Measurements from ENCODE around the gene SHISA5.
"Not testable (repeated sequence)": the region's sequence is repeated elsewhere in the genome, so short reads cannot be mapped to it uniquely, and the experiment has no call there.

Gene SHISA5

GRCh38 chr3:48504051-48504946 lies at the start of gene SHISA5:
Gene SHISA5, minus strand, starts transcription at chr3:48504174. Its CDS starts 80 bp downstream, at chr3:48504094.
- DNase-seq = no peak

DNA sequence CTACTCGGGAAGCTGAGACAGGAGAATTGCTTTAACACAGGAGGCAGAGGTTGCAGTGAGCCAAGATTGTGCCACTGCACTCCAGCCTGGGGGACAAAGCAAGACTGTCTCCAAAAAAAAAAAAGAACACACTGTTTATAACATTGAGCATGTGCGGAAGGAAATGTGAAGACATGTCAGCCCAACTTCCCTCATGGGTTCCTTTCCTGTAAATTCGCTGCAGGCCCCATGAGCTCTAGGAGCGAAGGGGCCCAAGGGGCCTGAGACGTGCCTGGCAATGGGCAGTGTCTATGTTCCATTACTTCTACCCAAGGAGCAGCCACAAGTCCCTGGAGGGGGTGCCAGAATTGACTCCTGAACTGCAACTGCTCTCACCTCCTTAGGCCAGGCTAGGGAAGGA lies 49.4 kb upstream of the SHISA5 start:
- DNase-seq = no peak

- DNase-seq = no peak
Measured at GRCh38 chr3:48552111-48552951, 48.4 kb upstream of the SHISA5 start.

DNA sequence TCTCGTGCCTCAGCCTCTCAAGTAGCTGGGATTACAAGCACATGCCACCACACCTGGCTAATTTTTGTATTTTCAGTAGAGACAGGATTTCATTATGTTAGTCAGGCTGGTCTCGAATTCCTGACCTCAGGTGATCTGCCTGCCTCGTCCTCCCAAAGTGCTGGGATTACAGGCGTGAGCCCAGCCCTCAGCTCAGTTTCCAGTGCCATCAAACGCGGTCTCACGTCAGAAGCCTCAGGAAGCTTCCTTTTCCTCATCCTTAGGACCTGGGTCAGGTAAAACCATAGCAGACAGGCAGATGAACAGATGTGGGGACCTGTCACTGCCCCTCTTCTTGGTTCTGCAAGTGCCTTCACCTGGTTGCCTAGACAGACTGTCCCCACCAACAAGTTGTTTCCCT lies 47.7 kb upstream of the SHISA5 start:
- not testable (repeated sequence) for DNase-seq

- peak; percentile 8 for DNase-seq
Measured at GRCh38 chr3:48548729-48549705, 45.0 kb upstream of the SHISA5 start.

- no peak for DNase-seq
Measured at GRCh38 chr3:48548126-48548525, 44.2 kb upstream of the SHISA5 start.

GRCh38 chr3:48546203-48546829 lies 42.3 kb upstream of the SHISA5 start:
- DNase-seq = no peak

GRCh38 chr3:48544141-48544540 lies 40.2 kb upstream of the SHISA5 start:
- DNase-seq = no peak

- DNase-seq = no peak
Measured at GRCh38 chr3:48543271-48543866, 39.4 kb upstream of the SHISA5 start.

DNA sequence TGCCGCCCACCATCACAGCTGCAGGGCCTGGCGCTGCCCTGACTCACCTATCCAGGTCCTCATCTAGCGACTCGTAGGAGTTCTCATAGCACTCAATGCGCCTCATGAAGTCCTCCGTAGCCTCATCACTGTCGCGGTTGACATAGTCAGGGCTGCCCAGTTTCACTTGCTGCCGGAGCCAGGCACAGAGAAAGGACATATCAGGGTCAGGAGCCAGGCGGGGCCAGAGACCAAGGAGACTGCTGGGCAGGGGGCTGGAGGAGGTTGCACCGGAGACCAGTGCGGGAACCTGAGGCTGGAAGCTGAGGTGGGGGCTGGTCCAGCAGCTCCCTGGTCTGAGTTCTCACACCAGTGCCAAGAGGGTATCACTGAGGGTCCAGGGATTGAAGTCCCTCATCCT lies 34.5 kb upstream of the SHISA5 start:
- DNase-seq = no peak

GRCh38 chr3:48536785-48537184 lies 32.8 kb upstream of the SHISA5 start:
- DNase-seq = no peak

- no peak for DNase-seq
Measured at GRCh38 chr3:48536116-48536515, 32.1 kb upstream of the SHISA5 start.

DNA sequence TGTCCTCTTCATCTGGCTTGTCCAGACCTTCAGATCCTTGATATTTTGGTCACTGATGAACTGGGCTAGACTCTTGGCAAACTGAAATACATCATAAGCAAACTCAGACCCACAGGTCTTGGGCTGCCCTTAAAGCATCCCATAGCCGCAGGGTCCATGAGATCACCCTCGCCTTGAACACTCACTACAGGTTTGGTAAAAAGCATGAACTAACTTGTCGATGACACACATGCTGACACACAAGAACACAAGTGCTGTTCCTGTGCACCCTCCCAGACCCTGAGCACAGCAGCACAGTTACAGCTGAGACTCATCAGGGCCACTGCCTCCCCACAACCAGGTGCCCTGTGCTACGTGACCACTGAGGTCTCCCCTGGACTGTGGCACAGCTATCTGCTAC lies 31.6 kb upstream of the SHISA5 start:
- no peak for DNase-seq

- DNase-seq = no peak
Measured at GRCh38 chr3:48532977-48533337, 29.0 kb upstream of the SHISA5 start.

DNA sequence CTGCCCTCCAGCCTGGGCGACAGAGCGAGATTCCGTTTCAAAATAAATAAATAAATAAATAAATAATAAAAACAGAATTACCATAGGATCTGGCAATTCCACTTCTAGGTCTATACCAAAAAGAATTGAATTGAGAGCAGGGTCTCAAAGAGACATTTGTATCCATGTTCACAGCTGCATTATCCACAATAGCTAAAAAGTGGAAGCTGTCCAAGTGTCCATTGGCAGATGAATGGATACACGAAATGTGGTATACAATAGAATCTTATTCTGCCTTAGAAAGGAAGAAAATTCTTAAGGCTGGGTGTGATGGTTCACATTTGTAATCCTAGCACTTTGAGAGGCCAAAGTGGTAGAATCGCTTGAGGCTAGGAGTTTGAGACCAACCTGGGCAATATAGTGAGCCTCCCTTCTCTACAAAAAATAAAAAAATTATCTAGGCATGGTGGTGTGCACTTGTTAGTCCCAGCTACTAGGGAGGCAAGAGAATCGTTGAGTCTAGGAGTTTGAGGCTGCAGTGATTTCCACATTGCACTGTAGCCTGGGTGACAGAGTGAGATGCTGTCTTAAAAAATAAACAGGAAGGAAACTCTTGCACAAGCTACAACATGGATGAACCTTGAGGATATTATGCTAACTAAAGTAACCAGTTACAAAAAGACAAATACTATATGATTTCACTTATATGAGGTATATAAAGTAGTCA lies 28.4 kb upstream of the SHISA5 start:
- no peak for DNase-seq

DNA sequence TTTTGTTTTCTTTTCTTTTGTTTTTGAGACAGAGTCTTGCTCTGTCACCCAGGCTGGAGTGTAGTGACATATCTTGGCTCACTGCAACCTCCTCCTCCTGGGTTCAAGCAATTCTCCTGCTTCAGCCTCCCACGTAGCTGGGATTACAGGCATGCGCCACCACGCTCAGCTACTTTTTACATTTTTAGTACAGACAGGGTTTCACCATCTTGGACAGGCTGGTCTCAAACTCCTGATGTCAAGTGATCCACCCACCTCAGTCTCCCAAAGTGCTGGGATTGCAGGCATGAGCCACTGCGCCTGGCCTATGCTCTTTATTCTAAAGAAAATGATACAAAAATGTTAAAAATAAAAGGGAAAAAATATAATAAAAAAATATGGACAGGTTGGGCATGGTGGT lies 26.7 kb upstream of the SHISA5 start:
- not testable (repeated sequence) for DNase-seq

DNA sequence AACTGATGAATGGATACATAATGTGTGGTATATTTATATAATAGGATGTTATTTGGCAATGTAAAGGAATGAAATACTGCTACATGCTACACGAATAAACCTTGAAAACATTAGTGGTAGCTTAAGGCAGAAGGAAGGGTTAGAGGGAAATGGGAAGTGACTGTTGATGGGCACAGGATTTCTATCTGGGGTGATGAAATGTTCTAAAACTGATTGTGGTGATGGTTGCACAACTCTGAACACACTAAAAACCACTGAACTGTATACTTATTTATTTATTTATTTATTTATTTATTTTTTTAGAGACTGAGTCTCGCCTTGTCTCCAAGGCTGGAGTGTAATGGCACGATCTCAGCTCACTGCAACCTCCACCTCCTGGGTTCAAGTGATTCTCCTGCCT lies 24.8 kb upstream of the SHISA5 start:
- no peak for DNase-seq

- DNase-seq = no peak
Measured at GRCh38 chr3:48528048-48528447, 24.1 kb upstream of the SHISA5 start.

DNA sequence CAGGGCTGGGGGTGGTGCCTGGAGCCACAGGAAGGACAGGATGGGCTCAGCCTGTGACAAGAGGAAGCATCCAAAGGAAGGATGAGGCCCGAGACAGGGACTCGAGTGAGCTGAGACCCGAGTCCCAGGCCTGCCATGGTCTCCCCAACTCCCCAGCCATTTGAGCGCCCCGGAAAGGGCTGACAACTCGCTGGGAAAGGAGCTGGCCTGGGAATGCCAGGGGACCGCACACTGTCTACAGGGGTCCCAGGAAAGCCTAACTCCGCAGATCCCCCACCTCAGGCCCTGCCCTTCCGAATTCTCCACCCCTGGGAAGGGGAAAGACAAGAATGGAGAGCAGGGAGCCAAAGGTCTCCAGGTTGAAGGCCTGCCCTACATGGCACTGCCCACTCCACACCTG lies 21.0 kb upstream of the SHISA5 start:
- no peak for DNase-seq

DNA sequence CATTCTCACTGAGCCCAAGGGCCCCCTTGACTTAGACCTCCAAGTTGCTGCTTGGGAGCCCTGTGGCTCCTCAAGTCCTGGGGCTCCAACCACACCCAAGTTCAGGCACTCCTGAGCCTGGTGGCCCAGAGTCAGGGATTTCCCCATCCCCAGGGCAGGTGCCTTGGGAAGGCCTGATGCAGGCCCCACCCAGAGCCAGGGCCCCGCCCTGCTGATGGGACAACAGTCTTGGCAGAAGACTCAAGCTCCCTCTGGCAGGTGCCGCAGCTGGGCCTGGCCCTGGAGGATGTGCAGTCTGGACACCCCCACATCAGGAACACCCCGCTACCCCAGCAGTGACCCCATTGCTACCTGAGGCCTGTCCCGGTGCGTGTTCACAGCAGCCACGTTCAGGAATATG lies 17.7 kb upstream of the SHISA5 start:
- no peak for DNase-seq

GRCh38 chr3:48519277-48519643 lies 15.3 kb upstream of the SHISA5 start:
- DNase-seq = no peak

Data from DMS79 treated with DMSO at 0.1 percent for 48 hours (cell line).